ENCODE data around the gene SNX15.
"Not testable (repeated sequence)": the region's sequence is repeated elsewhere in the genome, so short reads cannot be mapped to it uniquely, and the experiment has no call there.

Gene SNX15, protein sequence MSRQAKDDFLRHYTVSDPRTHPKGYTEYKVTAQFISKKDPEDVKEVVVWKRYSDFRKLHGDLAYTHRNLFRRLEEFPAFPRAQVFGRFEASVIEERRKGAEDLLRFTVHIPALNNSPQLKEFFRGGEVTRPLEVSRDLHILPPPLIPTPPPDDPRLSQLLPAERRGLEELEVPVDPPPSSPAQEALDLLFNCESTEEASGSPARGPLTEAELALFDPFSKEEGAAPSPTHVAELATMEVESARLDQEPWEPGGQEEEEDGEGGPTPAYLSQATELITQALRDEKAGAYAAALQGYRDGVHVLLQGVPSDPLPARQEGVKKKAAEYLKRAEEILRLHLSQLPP

DNA sequence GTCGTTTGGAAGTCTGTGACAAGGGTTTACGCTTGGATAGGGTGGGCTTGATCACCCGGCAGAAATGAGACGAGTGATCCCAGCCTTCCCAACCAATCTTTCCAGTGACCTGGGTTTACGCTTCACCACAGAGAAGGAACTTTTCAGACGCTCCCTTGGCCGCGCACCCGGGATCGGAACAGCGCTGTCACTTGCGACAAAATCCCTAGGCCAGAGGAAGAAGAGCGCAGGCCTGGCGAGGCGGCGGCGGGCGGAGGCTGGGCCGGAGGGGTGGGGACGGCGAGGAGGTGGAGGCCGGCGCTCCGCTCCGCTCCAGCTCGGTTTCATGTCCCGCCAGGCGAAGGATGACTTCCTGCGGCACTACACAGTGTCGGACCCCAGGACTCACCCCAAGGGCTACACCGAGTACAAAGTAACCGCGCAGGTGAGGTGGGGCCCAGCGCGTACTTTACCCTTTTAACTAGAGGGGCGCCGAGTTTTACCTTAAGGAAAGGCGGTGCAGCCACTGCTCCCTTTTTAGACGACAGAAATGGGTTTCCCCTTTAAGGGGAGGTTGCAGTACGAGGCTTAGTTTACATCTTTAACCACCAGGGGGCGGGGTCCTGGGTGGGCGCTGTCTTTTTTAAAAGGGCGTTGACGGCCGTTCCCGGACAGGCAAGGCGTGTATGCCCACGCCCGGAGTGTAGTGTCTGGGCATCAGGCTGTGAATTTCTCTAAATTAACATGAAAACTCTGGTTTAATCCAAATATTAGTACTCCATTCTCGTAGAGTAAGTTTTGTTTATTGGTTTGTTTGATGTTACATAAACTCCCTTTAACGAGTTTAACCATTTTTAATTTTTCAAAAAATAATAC, at the start of gene SNX15:
Gene SNX15, plus strand, starts transcription at position 227 of the 855 bp plus-strand sequence. Its CDS starts 99 bp downstream, at position 326.
- peak within 1 kb of the TSS; percentile 57 for H3K9ac ChIP-seq (ENCODE audit: low read depth, low read length, poor library complexity, severe bottlenecking)
- peak within 1 kb of the TSS; percentile 89 for H2AFZ ChIP-seq (ENCODE audit: low read length)
- TF ChIP-seq EZH2phosphoT487 (IDR thresholded peaks at IDR 0.05; ENCODE audit: borderline replicate concordance) = no peak
- TF ChIP-seq, protein P1, sequence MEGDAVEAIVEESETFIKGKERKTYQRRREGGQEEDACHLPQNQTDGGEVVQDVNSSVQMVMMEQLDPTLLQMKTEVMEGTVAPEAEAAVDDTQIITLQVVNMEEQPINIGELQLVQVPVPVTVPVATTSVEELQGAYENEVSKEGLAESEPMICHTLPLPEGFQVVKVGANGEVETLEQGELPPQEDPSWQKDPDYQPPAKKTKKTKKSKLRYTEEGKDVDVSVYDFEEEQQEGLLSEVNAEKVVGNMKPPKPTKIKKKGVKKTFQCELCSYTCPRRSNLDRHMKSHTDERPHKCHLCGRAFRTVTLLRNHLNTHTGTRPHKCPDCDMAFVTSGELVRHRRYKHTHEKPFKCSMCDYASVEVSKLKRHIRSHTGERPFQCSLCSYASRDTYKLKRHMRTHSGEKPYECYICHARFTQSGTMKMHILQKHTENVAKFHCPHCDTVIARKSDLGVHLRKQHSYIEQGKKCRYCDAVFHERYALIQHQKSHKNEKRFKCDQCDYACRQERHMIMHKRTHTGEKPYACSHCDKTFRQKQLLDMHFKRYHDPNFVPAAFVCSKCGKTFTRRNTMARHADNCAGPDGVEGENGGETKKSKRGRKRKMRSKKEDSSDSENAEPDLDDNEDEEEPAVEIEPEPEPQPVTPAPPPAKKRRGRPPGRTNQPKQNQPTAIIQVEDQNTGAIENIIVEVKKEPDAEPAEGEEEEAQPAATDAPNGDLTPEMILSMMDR (conservative IDR thresholded peaks at IDR 0.05; ENCODE audit: low read length) = peak; percentile 41
- no peaks in the 10 kb centered on the region for H3K9me3 ChIP-seq (ENCODE audit: insufficient read depth, low read depth, low read length)
- H3K4me1 ChIP-seq (ENCODE audit: insufficient read depth, low read length, poor library complexity, severe bottlenecking) = peaks cover 14% of the 10 kb centered on the region
- peak within 1 kb of the TSS; percentile 79 for H3K4me2 ChIP-seq (ENCODE audit: low read depth, low read length, poor library complexity, severe bottlenecking)
- no peaks in the 10 kb centered on the region for H3K9me2 ChIP-seq (replicated peaks; ENCODE audit: low read depth, low read length)
- H3K36me3 ChIP-seq (ENCODE audit: insufficient read depth, low read length) = no peaks in the 10 kb centered on the region
- no peaks in the 10 kb centered on the region for H3K79me2 ChIP-seq (ENCODE audit: insufficient read depth, low read length)
- no peaks in the 10 kb centered on the region for H4K20me1 ChIP-seq (ENCODE audit: insufficient read depth, low read length, poor library complexity, severe bottlenecking)
- H3K4me3 ChIP-seq (ENCODE audit: low read length, poor library complexity, severe bottlenecking) = peak within 1 kb of the TSS; percentile 76
- H3F3A ChIP-seq (ENCODE audit: low read depth) = no peaks in the 10 kb centered on the region
- no peaks in the 10 kb centered on the region for H3K27me3 ChIP-seq (ENCODE audit: insufficient read depth, low read length, poor library complexity, severe bottlenecking)

DNA sequence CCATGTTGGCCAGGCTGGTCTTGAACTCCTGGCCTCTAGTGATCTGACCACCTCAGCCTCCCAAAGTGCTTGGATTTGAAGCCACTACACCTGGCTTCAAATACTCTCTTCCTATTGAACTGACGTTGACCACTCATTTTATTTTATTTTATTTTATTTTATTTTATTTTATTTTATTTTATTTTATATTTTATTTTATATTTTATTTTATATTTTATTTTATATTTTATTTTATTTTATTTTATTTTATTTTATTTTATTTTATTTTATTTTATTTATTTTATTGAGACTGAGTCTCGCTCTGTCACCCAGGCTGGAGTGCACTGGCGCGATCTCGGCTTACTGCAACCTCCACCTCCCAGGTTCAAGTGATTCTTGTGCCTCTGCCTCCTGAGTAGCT, 43.9 kb upstream of the SNX15 start:
- H3K36me3 ChIP-seq (ENCODE audit: insufficient read depth, low read length); H3K79me2 ChIP-seq (ENCODE audit: insufficient read depth, low read length); H3K4me2 ChIP-seq (ENCODE audit: low read depth, low read length, poor library complexity, severe bottlenecking); H3K4me3 ChIP-seq (ENCODE audit: low read length, poor library complexity, severe bottlenecking); H3K27me3 ChIP-seq (ENCODE audit: insufficient read depth, low read length, poor library complexity, severe bottlenecking); H3F3A ChIP-seq (ENCODE audit: low read depth); H3K9me2 ChIP-seq (replicated peaks; ENCODE audit: low read depth, low read length); H3K4me1 ChIP-seq (ENCODE audit: insufficient read depth, low read length, poor library complexity, severe bottlenecking); H4K20me1 ChIP-seq (ENCODE audit: insufficient read depth, low read length, poor library complexity, severe bottlenecking); H3K9ac ChIP-seq (ENCODE audit: low read depth, low read length, poor library complexity, severe bottlenecking); H3K9me3 ChIP-seq (ENCODE audit: insufficient read depth, low read depth, low read length); H2AFZ ChIP-seq (ENCODE audit: low read length): not testable (repeated sequence)

DNA sequence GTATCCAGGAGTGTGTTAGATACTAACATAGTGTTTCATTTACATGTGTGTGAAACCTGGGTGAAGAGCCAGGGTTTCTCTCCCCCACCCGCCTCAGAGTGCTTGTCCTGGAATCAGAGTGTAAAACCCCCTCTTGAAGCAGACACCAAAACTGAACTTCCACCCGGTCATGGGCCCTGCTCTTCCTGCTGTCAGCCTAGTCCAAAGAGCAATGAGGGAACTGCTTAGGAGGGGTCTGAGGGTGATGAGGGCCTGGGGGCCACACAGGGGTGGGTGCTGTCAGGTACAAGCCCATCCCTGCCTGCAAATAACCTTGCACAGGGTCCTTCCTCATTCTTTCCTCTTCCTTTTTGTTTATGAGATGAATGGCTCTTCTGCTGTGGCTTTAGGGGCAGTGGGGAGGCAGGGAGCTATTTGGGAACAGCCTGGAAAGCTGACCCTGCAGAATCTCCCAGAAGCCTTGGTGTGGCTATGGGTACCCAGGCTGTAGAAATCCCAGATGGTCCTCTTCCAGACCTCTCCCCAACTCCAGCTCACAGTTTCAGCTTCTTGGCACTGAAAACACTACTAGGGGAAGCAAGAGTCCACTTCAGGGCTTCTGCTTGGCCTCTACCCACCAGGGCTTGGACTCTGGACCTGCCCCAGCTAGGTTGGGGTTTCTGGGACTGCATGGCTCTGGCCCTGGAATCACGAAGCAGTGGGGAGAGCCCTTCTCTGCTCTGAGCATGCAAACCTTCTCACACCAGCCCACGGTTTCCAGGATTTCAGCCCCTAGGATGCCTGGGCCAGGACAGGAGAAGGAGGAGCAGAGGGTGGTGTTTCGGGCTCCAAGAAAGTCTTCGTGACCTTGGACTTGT, 39.0 kb upstream of the SNX15 start:
- TF ChIP-seq EZH2phosphoT487 (IDR thresholded peaks at IDR 0.05; ENCODE audit: borderline replicate concordance) = no peak
- TF ChIP-seq, protein P1 (conservative IDR thresholded peaks at IDR 0.05; ENCODE audit: low read length) = no peak

More for the DNA sequence above, 39.0 kb upstream of the SNX15 start:
- no peak overlapping the region for H3K9ac ChIP-seq (ENCODE audit: low read depth, low read length, poor library complexity, severe bottlenecking)
- no peaks in the 10 kb centered on the region for H3K9me3 ChIP-seq (ENCODE audit: insufficient read depth, low read depth, low read length)
- H3F3A ChIP-seq (ENCODE audit: low read depth) = no peaks in the 10 kb centered on the region
- H4K20me1 ChIP-seq (ENCODE audit: insufficient read depth, low read length, poor library complexity, severe bottlenecking) = no peaks in the 10 kb centered on the region
- H3K27me3 ChIP-seq (ENCODE audit: insufficient read depth, low read length, poor library complexity, severe bottlenecking) = no peaks in the 10 kb centered on the region
- H2AFZ ChIP-seq (ENCODE audit: low read length) = no peak overlapping the region
- no peaks in the 10 kb centered on the region for H3K9me2 ChIP-seq (replicated peaks; ENCODE audit: low read depth, low read length)
- no peaks in the 10 kb centered on the region for H3K36me3 ChIP-seq (ENCODE audit: insufficient read depth, low read length)
- no peak overlapping the region for H3K4me3 ChIP-seq (ENCODE audit: low read length, poor library complexity, severe bottlenecking)
- H3K4me2 ChIP-seq (ENCODE audit: low read depth, low read length, poor library complexity, severe bottlenecking) = no peak overlapping the region
- peaks cover 5% of the 10 kb centered on the region for H3K4me1 ChIP-seq (ENCODE audit: insufficient read depth, low read length, poor library complexity, severe bottlenecking)
- H3K79me2 ChIP-seq (ENCODE audit: insufficient read depth, low read length) = no peaks in the 10 kb centered on the region

Data from Loucy (cell line).